NCI-H2081 treated with DMSO at 0.1 percent for 48 hours (cell line): Measurements from ENCODE around the gene NUCB2.

ENCODE experiments used
- DNase-seq: peaks from one replicate; lab custom pipeline; 2025; lab: John Stamatoyannopoulos, UW

Gene NUCB2

DNA sequence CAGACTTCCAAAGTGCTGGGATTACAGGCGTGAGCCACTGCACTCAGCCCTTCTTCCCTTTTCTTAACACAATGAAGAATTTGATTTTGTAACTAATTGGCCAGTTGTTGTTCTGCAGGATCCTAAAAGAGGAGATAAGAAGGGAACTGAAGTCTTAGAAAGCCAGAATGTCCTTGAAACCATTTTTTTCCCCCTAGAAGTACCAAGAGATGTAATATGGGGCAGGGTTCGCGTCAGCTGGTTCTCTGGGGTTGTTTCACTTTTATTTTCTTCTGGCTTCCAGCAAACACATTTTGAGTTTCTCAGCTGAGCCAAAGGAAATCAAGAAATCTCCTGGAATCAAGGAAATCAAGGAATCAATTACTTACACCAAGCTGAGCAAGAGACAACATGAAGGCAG, 7.6 kb upstream of the NUCB2 start:
- DNase-seq = no peak

DNA sequence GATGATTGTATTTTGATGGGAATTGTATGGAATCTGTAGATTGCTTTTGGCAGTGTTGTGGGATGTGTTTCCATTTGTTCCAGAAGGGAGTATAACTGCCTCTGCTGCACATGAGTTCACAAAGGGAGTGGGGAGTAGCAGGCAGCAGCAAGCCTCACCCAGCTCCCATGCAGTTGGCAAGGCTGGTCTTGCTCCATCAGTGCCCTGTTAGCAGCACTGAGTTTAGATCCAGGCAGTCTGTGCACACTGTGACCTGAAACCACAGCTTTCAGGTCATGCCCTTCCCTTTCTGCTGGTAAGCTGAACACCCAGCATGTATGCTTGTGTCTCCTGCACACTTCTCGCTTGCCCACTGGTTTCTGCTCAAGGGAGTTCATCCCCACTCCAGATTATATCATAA, 3.7 kb upstream of the NUCB2 start:
- no peak for DNase-seq

DNA sequence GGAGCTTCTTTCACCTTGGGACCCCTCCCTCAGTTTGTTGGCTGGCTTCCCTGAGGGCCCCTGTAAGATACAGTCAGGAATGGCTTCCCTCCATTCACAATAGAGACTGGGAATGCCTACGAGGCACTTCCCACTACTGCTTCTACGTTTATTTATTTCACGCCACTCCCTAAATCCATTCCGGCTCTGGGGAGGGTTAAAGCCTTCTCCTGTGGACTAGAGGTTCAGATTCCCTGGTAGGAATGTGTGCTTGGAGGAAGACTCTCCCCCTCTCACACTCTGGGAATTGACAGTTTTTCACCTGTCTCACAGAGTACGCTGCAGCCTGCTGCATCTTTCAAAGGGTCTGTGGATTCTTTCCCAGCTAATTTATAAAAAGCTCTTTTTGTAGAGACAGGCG, 3.3 kb upstream of the NUCB2 start:
- no peak for DNase-seq

DNA sequence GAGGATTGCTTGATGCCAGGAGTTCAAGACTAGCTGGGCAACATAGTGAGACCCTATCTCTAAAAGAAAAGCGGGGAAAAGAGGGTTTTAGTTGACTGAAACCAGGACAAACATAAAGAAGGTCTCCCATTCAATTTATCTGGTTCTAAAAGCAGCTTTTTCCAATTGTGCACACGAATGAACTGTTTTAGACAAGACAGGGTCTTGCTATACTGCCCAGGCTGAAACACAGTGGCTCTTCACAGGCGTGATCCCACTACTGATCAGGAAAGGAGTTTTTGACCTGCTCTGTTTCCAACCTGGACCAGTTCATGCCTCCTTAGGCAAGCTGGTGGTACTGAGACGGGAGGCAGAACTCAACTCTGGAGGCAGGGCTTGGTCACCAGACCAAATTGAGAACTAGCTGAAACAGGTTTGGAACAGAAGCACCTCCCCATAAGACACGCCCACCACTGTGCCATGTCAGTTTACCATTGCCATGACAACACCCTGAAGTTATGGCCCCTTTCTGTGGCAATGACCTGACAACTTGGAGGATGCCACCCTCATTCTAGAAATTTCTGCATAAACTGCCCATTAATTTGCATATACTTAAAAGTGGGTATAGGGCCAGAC, 2.8 kb upstream of the NUCB2 start:
- DNase-seq = no peak

DNA sequence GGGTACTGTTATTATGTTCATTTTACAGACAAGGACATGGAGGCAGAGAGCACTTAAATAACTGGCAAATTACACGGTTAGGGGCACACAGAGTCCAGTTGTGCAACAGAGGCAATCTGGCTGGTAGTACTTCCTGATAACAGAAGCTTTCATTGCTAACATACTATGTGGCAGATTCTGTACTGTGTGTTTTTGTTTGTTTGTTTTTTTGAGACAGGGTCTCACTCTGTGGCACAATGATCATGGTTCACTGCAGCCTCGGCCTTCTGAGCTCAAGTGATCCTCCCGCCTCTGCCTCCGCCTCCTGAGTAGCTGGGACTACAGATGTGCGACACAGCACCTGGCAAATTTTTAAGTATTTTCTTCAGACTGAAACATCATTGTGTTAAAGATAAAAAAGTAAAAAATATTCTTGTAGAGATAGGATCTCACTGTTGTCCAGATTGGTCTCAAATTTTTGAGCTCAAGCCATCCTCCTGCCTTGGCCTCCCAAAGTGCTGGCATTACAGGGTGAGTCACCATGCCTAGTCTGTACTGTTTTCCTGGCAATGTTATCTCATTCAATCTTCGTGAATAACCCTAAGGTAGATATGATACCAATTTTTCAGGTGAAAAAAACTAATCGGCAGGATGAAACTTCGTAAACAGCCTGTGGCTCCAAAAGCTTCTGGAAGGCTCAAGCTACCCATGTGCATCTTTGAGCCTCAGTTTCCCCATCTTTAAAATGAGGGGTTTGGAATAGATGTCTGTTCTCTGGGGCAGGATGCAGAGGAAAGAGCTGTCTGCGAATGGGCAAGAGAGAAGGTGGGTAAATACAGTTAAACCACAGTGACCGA, 921 bp upstream of the NUCB2 start:
- no peak for DNase-seq

DNA sequence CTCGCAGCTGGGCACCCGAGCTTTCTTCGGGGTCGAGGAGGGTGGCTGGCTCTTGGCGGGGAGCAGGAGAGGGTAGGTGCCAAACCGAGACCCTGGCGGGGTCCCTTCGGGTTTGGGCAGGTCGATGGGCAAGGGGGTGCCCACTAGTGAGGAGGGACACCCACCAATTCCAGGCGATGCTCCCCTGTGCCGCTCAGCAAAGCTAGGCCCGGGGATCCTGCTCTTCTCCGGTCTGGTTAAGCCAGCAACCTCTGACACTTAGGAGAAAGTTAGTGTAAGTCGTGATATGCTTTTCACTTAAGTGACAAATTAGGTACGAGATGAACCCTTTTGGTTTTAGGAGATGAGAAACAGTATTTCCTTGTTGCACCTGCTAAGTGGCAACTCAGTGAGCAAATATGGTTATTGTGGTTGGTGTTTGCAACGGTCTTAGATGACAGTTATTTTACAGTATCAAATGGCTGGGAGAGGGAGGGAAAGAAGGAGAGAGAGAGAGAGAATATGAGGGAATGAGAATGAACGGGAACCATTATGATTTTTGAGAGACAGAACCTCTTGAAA, 565 bp downstream of the NUCB2 start:
- DNase-seq = no peak

DNA sequence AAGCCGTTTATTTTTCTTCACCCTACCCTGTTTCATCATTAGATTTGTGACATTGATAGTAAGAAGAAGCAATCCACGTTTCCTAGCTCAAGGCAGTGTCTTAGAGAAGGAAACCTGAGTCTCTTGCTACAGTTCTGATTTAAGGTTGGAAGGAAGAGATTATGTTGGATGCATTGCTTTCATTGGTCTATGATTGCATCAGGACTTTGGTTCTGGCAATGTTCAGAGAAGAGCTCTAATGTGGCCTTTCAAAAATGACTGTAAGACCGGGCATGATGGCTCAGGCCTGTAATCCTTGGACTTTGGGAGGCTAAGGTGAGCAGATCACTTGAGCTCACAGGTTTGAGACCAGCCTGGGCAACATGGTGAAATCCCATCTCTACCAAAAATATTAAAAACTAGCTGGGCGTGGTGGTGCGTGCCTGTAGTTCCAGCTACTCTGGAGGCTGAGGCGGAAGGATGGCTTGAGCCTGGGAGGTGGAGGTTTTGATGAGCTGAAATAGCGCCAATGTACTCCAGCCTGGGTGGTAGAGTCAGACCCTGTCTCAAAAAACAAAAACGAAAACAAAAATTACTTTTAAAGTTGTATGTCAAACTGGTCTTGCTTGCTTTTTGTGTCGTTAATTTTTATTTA, 4.1 kb downstream of the NUCB2 start:
- DNase-seq = no peak

DNA sequence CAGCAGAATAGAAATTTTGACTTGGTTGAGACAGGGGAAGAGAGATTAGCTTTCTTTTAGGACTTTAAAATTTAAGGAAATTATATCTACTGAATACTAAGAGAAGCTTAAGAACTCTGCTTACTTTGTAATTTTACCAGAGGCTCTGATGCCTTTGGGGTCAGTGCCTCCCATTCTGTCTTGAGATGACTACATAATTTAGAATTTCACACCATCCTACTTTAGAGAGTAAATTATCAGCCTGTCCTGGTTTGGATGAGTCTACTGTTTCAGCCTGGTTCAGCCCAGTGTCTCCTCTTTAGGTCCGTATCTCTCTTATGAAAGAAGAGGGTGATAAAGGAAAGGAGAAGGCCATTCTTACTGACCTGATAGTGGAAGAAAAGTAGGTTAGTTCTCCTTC, 9.8 kb downstream of the NUCB2 start:
- DNase-seq = no peak

DNA sequence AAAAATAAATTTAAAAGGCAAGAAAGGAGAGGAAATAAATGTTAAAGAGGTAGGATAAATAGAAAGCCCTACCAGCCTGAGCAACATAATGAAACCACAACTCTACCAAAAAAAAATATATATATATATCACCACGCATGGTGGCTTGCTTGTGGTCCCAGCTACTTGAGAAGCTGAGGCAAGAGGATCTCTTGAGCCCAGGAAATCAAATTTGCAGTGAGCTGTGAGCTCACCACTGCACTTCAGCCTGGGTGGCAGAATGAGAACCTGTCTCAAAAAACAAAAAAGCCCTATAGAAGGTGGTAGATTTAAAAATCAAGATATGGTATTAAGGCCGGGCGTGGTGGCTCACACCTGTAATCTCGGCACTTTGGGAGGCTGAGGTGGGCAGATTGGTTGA, 10.5 kb downstream of the NUCB2 start:
- DNase-seq = no peak

DNA sequence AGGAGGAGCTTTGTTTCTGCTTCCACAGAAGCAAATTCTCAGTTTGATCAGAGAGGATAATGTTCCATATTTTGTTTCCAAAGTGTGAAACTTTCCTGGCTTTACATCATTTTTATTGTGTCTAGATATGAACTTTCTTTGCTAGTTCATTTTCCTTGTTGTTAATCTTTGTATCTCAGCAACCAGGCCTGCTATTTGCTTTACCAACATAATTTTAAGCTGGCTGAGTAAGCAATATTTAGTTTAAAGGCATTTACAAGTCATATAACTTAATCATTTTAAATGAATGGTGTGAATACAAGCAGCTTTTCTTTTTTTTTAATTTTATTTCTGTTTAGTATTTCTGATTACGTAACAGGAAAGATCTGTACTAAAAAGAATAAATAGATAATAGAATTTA, 15.2 kb downstream of the NUCB2 start:
- DNase-seq = no peak

DNA sequence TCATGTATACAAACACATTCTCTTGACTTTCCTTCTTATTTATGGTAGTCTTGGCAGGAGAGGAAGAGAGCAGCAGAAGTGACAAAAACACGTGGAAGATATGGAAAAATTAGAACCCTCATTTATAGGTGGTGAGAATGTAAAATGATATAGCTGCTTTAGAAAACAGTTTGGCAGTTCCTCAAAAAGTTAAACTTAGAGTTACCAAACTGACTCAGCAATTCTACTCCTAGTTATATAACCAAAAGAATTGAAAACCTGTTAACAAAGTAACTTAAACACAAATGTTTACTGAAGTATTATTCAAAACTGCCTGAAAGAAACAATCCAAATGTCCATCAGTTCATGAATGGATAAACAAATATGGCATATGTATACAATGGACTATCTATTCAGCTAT, 16.8 kb downstream of the NUCB2 start:
- DNase-seq = no peak

DNA sequence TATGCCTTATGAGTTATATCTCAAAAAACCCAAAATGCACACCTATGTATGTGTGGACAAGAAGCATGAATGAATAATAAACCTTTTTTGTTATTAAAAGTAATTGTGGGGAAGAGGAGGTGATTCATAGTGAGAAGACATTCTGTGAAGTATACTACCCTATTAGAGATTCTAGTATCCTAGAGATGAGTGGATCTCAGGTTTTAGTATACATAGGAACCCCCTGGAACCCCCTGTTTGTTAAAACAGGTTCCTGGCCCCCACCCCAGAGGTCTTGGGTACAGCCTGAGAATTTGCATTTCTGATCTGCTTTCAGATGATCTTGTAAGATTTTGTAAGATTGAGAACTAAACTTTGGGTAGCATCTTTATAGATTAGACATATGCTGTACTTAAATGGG, 17.5 kb downstream of the NUCB2 start:
- DNase-seq = no peak

DNA sequence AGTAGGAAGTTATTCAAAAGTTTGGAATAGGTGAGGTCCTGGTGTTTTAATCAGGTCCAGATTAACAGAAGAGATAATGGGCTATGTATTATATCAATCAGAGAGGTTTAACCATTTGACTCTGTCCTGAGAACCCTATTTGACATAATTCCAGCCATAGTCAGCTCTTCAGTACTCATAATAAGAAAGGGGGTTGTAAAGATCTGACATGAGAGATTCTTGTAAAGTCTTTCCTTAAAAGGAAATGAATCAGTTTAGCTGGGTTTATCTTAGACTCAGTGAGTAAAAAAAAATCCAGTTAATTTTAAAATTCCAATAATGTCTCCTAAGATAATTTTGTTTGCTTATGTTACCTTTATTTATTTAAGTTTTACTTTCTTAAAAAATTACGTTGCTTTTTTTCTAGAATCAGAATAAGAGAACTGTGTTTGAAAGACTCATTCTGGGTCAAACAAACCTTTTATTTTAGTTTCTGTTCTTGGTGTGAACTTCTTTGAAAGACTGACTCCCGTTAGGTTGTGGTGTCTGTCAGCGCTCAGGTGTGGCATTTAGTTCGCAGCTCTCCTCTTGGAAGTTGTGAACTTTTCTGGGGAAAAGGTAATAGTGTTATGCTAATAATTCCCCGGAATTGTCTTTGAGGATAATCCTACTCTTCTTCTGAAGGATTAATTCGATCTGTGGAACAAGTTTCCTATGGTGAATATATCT, 20.5 kb downstream of the NUCB2 start:
- no peak for DNase-seq

DNA sequence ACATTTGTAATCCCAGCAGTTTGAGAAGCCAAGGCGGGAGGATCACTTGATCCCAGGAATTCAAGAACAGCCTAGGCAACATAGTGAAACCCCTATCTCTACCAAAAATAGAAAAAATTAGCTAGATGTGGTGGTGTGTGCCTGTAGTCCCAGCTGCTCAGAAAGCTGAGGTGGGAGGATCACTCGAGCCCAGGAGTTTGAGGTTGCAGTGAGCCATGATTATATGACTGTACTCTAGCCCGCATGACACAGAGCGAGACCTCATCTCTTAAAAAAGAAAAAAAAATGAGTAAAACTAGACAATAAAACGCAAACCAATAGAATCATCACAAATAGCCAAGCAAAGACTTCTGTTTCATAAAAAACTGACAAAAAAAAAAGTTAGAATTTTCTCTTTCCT, 21.8 kb downstream of the NUCB2 start:
- DNase-seq = no peak

DNA sequence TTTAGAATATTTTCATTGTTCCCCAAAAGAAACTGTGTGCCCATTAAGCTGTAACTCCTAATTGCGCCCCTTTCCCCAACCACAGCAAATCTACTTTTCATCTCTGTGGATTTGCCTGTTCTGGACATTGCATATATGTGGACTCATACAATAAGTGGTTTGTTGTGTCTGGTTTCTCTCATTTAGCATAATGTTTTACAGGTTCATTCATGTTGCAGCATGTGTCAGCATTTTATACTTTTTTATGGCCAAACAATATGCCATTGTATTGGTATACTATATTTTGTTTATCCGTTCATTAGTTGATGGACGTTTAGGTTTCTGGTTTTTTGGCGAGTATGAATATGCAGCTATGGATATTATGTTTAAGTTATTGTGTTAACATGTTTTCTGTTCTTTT, 23.8 kb downstream of the NUCB2 start:
- no peak for DNase-seq

DNA sequence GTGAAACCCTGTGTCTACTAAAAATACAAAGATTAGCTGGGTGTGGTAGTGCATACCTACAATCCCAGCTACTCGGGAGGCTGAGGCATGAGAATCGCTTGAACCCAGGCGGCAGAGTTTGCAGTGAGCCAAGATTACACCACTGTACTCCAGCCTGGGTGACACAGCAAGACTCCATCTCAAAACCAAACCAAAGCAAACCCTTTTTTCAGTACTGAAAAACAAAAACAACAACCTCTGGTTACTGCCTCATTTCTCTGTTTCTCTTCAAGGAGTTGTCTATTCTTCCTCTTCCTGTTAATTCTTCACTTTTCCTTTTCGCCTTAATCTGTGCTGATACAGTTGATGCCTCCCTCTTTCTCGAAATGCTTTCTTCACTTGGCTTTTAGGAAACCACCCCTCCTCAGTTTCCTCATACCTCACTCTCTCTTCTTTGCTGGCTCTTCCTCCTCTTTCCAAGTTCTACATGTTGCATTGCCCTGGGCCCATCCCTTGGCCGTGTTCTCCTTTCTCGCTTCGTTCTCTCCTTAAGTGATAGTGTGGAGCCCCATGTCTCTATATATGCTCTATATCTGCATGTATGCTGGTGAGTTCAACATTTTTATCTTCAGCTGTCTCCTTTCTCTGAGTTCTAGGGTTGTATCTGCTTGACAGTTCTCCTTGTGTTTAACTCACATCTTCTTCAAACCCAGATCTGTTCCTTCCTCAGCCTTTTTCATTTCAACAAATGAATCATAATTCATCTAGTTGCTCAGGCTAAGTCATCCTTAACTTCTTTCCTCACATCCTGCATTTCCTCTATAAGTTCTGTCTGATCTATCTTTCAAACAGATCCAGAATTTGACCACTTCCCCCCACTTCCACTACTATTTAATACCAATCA, 37.1 kb downstream of the NUCB2 start:
- no peak for DNase-seq

DNA sequence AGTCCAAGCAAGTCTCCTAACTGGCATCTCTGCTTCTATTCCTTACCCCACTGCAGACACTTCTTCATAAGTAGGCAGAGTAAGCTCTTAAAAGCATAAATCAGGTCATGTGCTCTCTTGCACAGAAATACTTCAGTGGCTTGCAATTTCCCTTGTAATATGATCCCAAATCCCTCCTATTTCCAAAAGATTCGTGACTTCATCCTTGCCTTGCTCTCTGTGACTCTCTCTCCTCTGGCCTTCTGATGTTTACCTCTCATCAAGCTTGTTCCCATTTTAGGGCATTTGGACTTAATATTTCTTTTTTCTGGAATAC, 37.7 kb downstream of the NUCB2 start:
- DNase-seq = no peak

DNA sequence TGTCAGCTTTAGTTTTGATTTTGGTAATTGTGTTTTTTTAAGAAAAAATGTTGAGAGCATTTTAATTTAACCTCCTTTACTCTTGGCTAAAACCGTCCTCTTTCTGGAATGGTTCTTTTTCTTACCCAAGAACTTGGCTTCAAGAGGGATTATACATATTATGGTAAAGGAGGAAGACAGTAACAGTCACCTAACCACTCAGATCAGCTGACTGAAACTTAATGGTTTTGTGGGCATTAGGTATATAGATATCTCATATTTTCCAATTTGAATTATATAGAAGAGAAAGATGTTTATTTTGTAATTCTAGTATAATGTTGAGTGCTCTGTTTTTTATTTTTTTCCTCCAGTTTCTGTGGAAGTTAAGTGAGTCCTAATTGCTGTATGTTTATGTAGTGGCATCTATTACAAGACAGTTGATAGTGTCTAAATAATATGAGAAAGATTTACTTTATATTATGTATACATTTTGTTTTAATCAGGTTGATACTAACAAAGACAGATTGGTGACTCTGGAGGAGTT, 38.4 kb downstream of the NUCB2 start:
- DNase-seq = no peak

DNA sequence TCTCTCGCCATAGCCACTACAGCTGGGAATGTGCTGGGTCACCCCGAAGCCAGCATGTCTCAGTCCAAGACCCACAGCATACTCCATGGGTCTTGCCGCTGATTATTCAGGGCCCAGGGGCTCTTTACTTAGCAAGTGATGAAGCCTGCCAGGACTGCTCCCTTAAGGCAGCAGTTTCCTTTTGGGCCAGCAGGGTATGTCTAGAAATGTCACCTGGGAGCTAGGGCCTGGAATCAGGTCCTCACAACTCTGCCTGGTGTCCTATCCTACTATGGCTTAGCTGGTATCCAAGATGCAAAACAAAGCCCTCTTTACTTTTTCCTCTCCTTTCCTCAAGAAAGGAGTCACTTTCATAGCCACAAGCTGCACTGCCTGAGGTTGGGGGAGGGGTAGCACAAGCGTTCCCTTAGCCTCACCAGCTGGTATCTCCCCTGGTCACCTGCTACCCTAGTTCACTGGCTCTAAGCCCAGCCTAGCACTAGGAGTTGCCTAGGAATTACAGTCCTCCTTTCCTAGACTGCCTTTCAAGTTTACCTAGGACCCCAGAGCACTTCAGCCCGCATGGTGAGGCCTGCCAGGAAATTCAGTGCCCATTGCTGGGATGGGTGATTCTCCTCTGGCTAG, 52.4 kb downstream of the NUCB2 start:
- DNase-seq = no peak

DNA sequence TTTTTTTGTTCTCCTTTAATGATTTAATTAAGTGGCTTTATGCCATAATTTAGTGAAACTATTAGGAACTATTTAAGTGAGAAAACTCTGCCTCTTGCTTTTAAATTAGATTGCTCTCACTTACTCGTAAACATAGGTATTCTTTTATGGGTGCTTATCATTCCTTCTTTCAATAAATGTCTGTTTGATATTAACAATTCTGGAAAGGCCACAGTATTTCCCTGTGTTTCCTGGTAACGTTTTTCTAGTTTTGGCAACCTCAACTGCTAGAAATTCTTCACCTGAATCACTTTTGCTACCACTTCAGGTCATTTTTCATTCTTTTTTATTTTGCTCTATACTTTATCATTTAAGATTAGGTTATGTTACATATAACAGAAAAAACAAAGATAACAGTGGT, 55.1 kb downstream of the NUCB2 start:
- no peak for DNase-seq
